CD4-positive, alpha-beta memory T cell (primary cell): ENCODE results near the gene ACTRT2. TPM values are rescaled to one million over a fixed set of nuclear protein-coding genes. Genes with fewer than 3 reads are reported as not detected.

ENCODE experiments used
- CTCF ChIA-PET: fragments of 350-600 bp; sonication (Branson Sonifier 250); formaldehyde crosslinking; loops from one replicate; lab custom pipeline; 2021; ENCODE audit warnings: inconsistent platforms; ENCODE audit not compliant: partially characterized antibody; lab: Charles Lee
- POLR2A ChIA-PET: fragments of 350-600 bp; sonication (Branson Sonifier 250); formaldehyde crosslinking; loops from one replicate; lab custom pipeline; 2021; ENCODE audit not compliant: partially characterized antibody; lab: Charles Lee
- DNase-seq, 5 donors: peaks; one replicate each; pipeline versions ENCODE4 v3.0.0 to v3.0.0-alpha.2; 2020 to 2022; ENCODE audit warnings: mixed read lengths in 1 of 5
- H3K27ac ChIP-seq: one replicate; pipeline ENCODE4 v1.7.0; 2013; ENCODE audit warnings: low read depth, low read length
- H3K27me3 ChIP-seq: 2 replicates; pipeline ENCODE4 v1.7.0; 2013; ENCODE audit warnings: mild to moderate bottlenecking, low read length, moderate library complexity; ENCODE audit not compliant: insufficient read depth
- H3K36me3 ChIP-seq: 2 replicates; pipeline ENCODE4 v1.7.0; 2013; ENCODE audit warnings: mild to moderate bottlenecking, low read length, moderate library complexity; ENCODE audit not compliant: insufficient read depth
- H3K4me1 ChIP-seq: 2 replicates; pipeline ENCODE4 v1.7.0; 2013; ENCODE audit warnings: mild to moderate bottlenecking, low read length, moderate library complexity; ENCODE audit not compliant: insufficient read depth
- H3K4me3 ChIP-seq, 2 donors: one replicate each; pipeline ENCODE4 v1.7.0; 2013; ENCODE audit warnings: low read length in 2 of 2, mild to moderate bottlenecking in 1 of 2
- H3K9me3 ChIP-seq, 2 donors: one replicate each; pipeline ENCODE4 v1.7.0; 2013; ENCODE audit warnings: low read length in 2 of 2, control low read depth in 1 of 2; ENCODE audit not compliant: control insufficient read depth in 1 of 2
- H3K27ac Mint-ChIP-seq, 7 donors: one replicate each; pipeline ENCODE4 v1.8.0; 2020 to 2021; ENCODE audit warnings: mixed read lengths in 7 of 7, mild to moderate bottlenecking in 6 of 7, inconsistent platforms in 3 of 7, moderate library complexity in 3 of 7
- H3K27me3 Mint-ChIP-seq, 2 donors: one replicate each; pipeline ENCODE4 v1.8.0; 2020 to 2021; ENCODE audit warnings: mixed read lengths in 2 of 2
- H3K36me3 Mint-ChIP-seq, 2 donors: one replicate each; pipeline ENCODE4 v1.8.0; 2020 to 2021; ENCODE audit warnings: mixed read lengths in 2 of 2, inconsistent platforms in 1 of 2, mild to moderate bottlenecking in 1 of 2
- H3K4me1 Mint-ChIP-seq, 4 donors: one replicate each; pipeline ENCODE4 v1.8.0; 2020 to 2021; ENCODE audit warnings: mixed read lengths in 4 of 4, mild to moderate bottlenecking in 1 of 4
- H3K4me3 Mint-ChIP-seq, 8 donors: one replicate each; pipeline ENCODE4 v1.8.0; 2020 to 2021; ENCODE audit warnings: mixed read lengths in 8 of 8, mild to moderate bottlenecking in 7 of 8, moderate library complexity in 6 of 8, inconsistent platforms in 3 of 8
- H3K9me3 Mint-ChIP-seq, 8 donors: one replicate each; pipeline ENCODE4 v1.8.0; 2020 to 2021; ENCODE audit warnings: mixed read lengths in 8 of 8, mild to moderate bottlenecking in 5 of 8, inconsistent platforms in 3 of 8, moderate library complexity in 1 of 8
- intact Hi-C: fragments of 100-400 bp; cut with micrococcal nuclease; formaldehyde crosslinking; loops from one replicate; pipeline ENCODE4 v1.15.1; 2023
- polyA plus RNA-seq, 2 donors: library from polyadenylated mRNA; unstranded; fragments of 300-500 nt; fragmentation: Illumina TruSeq; gene quantifications; one replicate each; pipeline ENCODE4 v1.2.3, GENCODE V29; 2021
- total RNA-seq, 2 experiments: library from RNA; stranded (reverse); gene quantifications; one replicate each; pipeline ENCODE4 v1.2.3, GENCODE V29; 2021

The ACTRT2 gene
- total and polyA plus RNA-seq, 4 experiments from 2014 or later = not detected

- Histone ChIP-seq H3K4me3 (no peak overlapping the region), H3K36me3 (no peaks in the 10 kb centered on the region), H3K27me3 (no peaks in the 10 kb centered on the region), H3K9me3 (no peaks in the 10 kb centered on the region), H3K27ac (no peak overlapping the region), H3K4me1 (no peaks in the 10 kb centered on the region)
- Mint-ChIP-seq H3K36me3 (no peaks in the 10 kb centered on the region), H3K4me3 (no peak overlapping the region), H3K4me1 (no peaks in the 10 kb centered on the region), H3K9me3 (peaks cover 0 to 5% (median 0%) of the 10 kb centered on the region in 8 donors), H3K27me3 (peaks cover 3 to 4% of the 10 kb centered on the region in 2 donors), H3K27ac (peak overlapping the region in 1 of 7 donors; percentile 14)
- DNase-seq = no peak
- POLR2A ChIA-PET = no interaction called here
- intact Hi-C loops = no loop called here
- CTCF ChIA-PET = no interaction called here
Observed at GRCh38 chr1:2985694-2986548, 35.3 kb upstream of the ACTRT2 start.

- H3K27me3 Mint-ChIP-seq = peaks cover 3 to 4% of the 10 kb centered on the region in 2 donors
- no peaks in the 10 kb centered on the region for H3K9me3 ChIP-seq
- DNase-seq = no peak
- peaks cover 0 to 5% (median 0%) of the 10 kb centered on the region in 8 donors for H3K9me3 Mint-ChIP-seq
- POLR2A ChIA-PET = no interaction called here
- no peaks in the 10 kb centered on the region for H3K36me3 Mint-ChIP-seq
- H3K4me3 Mint-ChIP-seq = no peak overlapping the region
- no peaks in the 10 kb centered on the region for H3K4me1 ChIP-seq
- CTCF ChIA-PET = no interaction called here
- no peaks in the 10 kb centered on the region for H3K36me3 ChIP-seq
- no peak overlapping the region for H3K27ac ChIP-seq
- no peak overlapping the region for H3K27ac Mint-ChIP-seq
- no peaks in the 10 kb centered on the region for H3K4me1 Mint-ChIP-seq
- H3K27me3 ChIP-seq = no peaks in the 10 kb centered on the region
- H3K4me3 ChIP-seq = no peak overlapping the region
- intact Hi-C loops = no loop called here
Observed at GRCh38 chr1:2986549-2987305, 34.5 kb upstream of the ACTRT2 start.

DNA sequence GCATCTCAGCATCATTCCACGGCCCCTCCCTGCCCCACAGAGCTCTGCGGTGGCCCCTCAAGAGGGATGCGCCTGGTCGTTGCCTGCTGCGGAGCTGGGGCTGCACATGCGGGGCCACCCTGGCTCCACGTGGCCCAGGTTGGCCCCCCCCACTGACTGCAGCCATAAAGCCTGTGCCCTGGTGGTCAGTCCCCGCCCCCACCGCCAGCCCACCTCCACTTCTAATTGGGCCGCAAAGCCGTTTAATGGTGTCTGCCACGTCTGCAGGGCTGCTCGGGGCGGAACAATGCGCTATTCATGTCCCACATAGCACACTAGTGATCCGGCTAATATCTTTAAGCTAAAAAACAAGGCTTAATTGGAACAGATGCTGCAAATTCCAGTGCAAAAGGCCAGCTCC, 33.5 kb upstream of the ACTRT2 start:
- no peak overlapping the region for H3K4me3 Mint-ChIP-seq
- no peaks in the 10 kb centered on the region for H3K4me1 ChIP-seq
- no peaks in the 10 kb centered on the region for H3K9me3 ChIP-seq
- no peak overlapping the region for H3K27ac Mint-ChIP-seq
- no peaks in the 10 kb centered on the region for H3K36me3 ChIP-seq
- H3K4me1 Mint-ChIP-seq = no peaks in the 10 kb centered on the region
- intact Hi-C loops = no loop called here
- no peaks in the 10 kb centered on the region for H3K36me3 Mint-ChIP-seq
- no peaks in the 10 kb centered on the region for H3K27me3 ChIP-seq
- H3K4me3 ChIP-seq = no peak overlapping the region
- ChIA-PET CTCF (no interaction called here), POLR2A (no interaction called here)
- H3K27me3 Mint-ChIP-seq = peaks cover 3 to 4% of the 10 kb centered on the region in 2 donors
- DNase-seq = no peak
- H3K27ac ChIP-seq = no peak overlapping the region
- H3K9me3 Mint-ChIP-seq = peaks cover 0 to 5% (median 2%) of the 10 kb centered on the region in 8 donors

GRCh38 chr1:2988256-2988655, 33.0 kb upstream of the ACTRT2 start:
- CTCF ChIA-PET = no interaction called here
- intact Hi-C loops = no loop called here
- Mint-ChIP-seq H3K36me3 (no peaks in the 10 kb centered on the region), H3K9me3 (peaks cover 0 to 7% (median 5%) of the 10 kb centered on the region in 8 donors), H3K27ac (no peak overlapping the region), H3K4me3 (no peak overlapping the region), H3K4me1 (no peaks in the 10 kb centered on the region), H3K27me3 (peaks cover 3 to 4% of the 10 kb centered on the region in 2 donors)
- POLR2A ChIA-PET = no interaction called here
- no peaks in the 10 kb centered on the region for H3K9me3 ChIP-seq
- DNase-seq = no peak
- H3K4me1 ChIP-seq = no peaks in the 10 kb centered on the region
- no peak overlapping the region for H3K27ac ChIP-seq
- H3K4me3 ChIP-seq = no peak overlapping the region
- H3K36me3 ChIP-seq = no peaks in the 10 kb centered on the region
- H3K27me3 ChIP-seq = no peaks in the 10 kb centered on the region

- no peak for DNase-seq
- intact Hi-C loops = no loop called here
- Histone ChIP-seq H3K27ac (no peak overlapping the region), H3K36me3 (no peaks in the 10 kb centered on the region), H3K27me3 (no peaks in the 10 kb centered on the region), H3K9me3 (peaks cover 0 to 5% of the 10 kb centered on the region in 2 donors), H3K4me3 (no peak overlapping the region), H3K4me1 (no peaks in the 10 kb centered on the region)
- Mint-ChIP-seq H3K4me3 (no peak overlapping the region), H3K36me3 (no peaks in the 10 kb centered on the region), H3K9me3 (peaks cover 3 to 16% (median 9%) of the 10 kb centered on the region in 8 donors), H3K27me3 (peaks cover 3 to 4% of the 10 kb centered on the region in 2 donors), H3K27ac (no peak overlapping the region), H3K4me1 (no peaks in the 10 kb centered on the region)
- CTCF ChIA-PET = no interaction called here
- POLR2A ChIA-PET = no interaction called here
Observed at GRCh38 chr1:2989185-2989584, 32.1 kb upstream of the ACTRT2 start.

DNA sequence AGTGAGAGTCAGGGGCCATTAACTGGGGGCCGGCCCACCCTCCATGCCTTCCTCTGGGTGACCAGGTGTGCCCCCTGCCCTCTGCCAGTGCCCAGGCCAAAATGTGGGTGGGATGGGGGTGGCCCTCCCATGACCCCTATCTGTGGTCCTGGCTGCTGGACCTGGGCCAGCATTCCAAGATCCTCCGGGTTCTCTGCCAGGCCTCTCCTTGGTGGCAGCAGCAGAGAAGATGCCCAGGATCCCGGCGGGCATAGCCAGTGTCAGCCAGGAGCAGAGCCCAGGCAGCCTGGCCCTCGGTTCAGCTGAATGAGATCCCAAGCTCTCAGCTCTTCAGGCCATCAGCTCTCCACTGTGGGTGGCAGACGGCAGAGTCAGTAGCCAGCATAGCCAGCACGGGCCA, 31.3 kb upstream of the ACTRT2 start:
- Histone ChIP-seq H3K4me3 (no peak overlapping the region), H3K4me1 (no peaks in the 10 kb centered on the region), H3K36me3 (no peaks in the 10 kb centered on the region), H3K9me3 (peaks cover 0 to 9% of the 10 kb centered on the region in 2 donors), H3K27ac (no peak overlapping the region), H3K27me3 (no peaks in the 10 kb centered on the region)
- intact Hi-C loops = no loop called here
- no peak overlapping the region for H3K27ac Mint-ChIP-seq
- DNase-seq = no peak
- ChIA-PET POLR2A (no interaction called here), CTCF (no interaction called here)
- H3K36me3 Mint-ChIP-seq = no peaks in the 10 kb centered on the region
- H3K27me3 Mint-ChIP-seq = peaks cover 3 to 4% of the 10 kb centered on the region in 2 donors
- no peak overlapping the region for H3K4me3 Mint-ChIP-seq
- peaks cover 3 to 23% (median 13%) of the 10 kb centered on the region in 8 donors for H3K9me3 Mint-ChIP-seq
- H3K4me1 Mint-ChIP-seq = no peaks in the 10 kb centered on the region

GRCh38 chr1:2990376-2991115, 30.7 kb upstream of the ACTRT2 start:
- no peak for DNase-seq
- Histone ChIP-seq H3K9me3 (peaks cover 0 to 9% of the 10 kb centered on the region in 2 donors), H3K36me3 (no peaks in the 10 kb centered on the region), H3K27me3 (no peaks in the 10 kb centered on the region), H3K27ac (no peak overlapping the region), H3K4me1 (no peaks in the 10 kb centered on the region), H3K4me3 (no peak overlapping the region)
- intact Hi-C loops = no loop called here
- H3K27me3 Mint-ChIP-seq = peaks cover 3 to 4% of the 10 kb centered on the region in 2 donors
- peaks cover 3 to 28% (median 14%) of the 10 kb centered on the region in 8 donors for H3K9me3 Mint-ChIP-seq
- H3K4me3 Mint-ChIP-seq = no peak overlapping the region
- ChIA-PET CTCF (no interaction called here), POLR2A (no interaction called here)
- H3K4me1 Mint-ChIP-seq = no peaks in the 10 kb centered on the region
- H3K27ac Mint-ChIP-seq = no peak overlapping the region
- no peaks in the 10 kb centered on the region for H3K36me3 Mint-ChIP-seq
